Measurements from ENCODE around the gene B4GALT7.
"Not testable (repeated sequence)": the region's sequence is repeated elsewhere in the genome, so short reads cannot be mapped to it uniquely, and the experiment has no call there.

B4GALT7 gene

GRCh38 chr5:177599731-177600507 is at the start of gene B4GALT7:
Gene B4GALT7 (plus strand): TSS chr5:177600132. CDS start chr5:177600211, 79 bp downstream.
- peak; percentile 82 for DNase-seq (ENCODE audit: low spot score)

- DNase-seq (ENCODE audit: low spot score) = no peak
Measured at GRCh38 chr5:177552839-177553455, 47.0 kb upstream of the B4GALT7 start.

- DNase-seq (ENCODE audit: low spot score) = peak; percentile 34
Measured at GRCh38 chr5:177553671-177554429, 46.1 kb upstream of the B4GALT7 start.

- peak; percentile 93 for DNase-seq (ENCODE audit: low spot score)
Measured at GRCh38 chr5:177554474-177555111, 45.3 kb upstream of the B4GALT7 start, which contains the start of gene FAM193B. Gene FAM193B (minus strand): TSS chr5:177554563. CDS start chr5:177554458, 105 bp downstream.

- no peak for DNase-seq (ENCODE audit: low spot score)
Measured at GRCh38 chr5:177555228-177555627, 44.7 kb upstream of the B4GALT7 start.

GRCh38 chr5:177555665-177556064 is 44.3 kb upstream of the B4GALT7 start:
- no peak for DNase-seq (ENCODE audit: low spot score)

GRCh38 chr5:177557041-177557647 is 42.8 kb upstream of the B4GALT7 start:
- no peak for DNase-seq (ENCODE audit: low spot score)

GRCh38 chr5:177557796-177558195 is 42.1 kb upstream of the B4GALT7 start:
- no peak for DNase-seq (ENCODE audit: low spot score)

- DNase-seq (ENCODE audit: low spot score) = not testable (repeated sequence)
Measured at GRCh38 chr5:177559446-177559941, 40.4 kb upstream of the B4GALT7 start.

- DNase-seq (ENCODE audit: low spot score) = no peak
Measured at GRCh38 chr5:177565046-177565445, 34.9 kb upstream of the B4GALT7 start.

- DNase-seq (ENCODE audit: low spot score) = no peak
Measured at GRCh38 chr5:177568326-177568725, 31.6 kb upstream of the B4GALT7 start.

GRCh38 chr5:177569894-177570293 is 30.0 kb upstream of the B4GALT7 start:
- DNase-seq (ENCODE audit: low spot score) = no peak

GRCh38 chr5:177575488-177575887 is 24.4 kb upstream of the B4GALT7 start:
- DNase-seq (ENCODE audit: low spot score) = no peak

- DNase-seq (ENCODE audit: low spot score) = no peak
Measured at GRCh38 chr5:177576169-177576568, 23.8 kb upstream of the B4GALT7 start.

GRCh38 chr5:177578316-177578715 is 21.6 kb upstream of the B4GALT7 start:
- no peak for DNase-seq (ENCODE audit: low spot score)

GRCh38 chr5:177588413-177588909 is 11.5 kb upstream of the B4GALT7 start:
- DNase-seq (ENCODE audit: low spot score) = no peak

GRCh38 chr5:177590406-177590805 is 9.5 kb upstream of the B4GALT7 start:
- DNase-seq (ENCODE audit: low spot score) = no peak

- DNase-seq (ENCODE audit: low spot score) = no peak
Measured at GRCh38 chr5:177591690-177592009, 8.3 kb upstream of the B4GALT7 start.

- peak; percentile 92 for DNase-seq (ENCODE audit: low spot score)
Measured at GRCh38 chr5:177592010-177592834, 7.7 kb upstream of the B4GALT7 start, which contains the start of gene TMED9. Gene TMED9 (plus strand): TSS chr5:177592203. CDS start chr5:177592215, 12 bp downstream.

GRCh38 chr5:177592905-177593304 is 7.0 kb upstream of the B4GALT7 start:
- DNase-seq (ENCODE audit: low spot score) = no peak
